Mammary microvascular endothelial cell (primary cell): ENCODE measurements around the gene NAPSA. TPM values are rescaled to one million over a fixed set of nuclear protein-coding genes. Genes with fewer than 3 reads are reported as not detected.

Source experiments
- total RNA-seq: library from RNA; depleted of rRNA; stranded (reverse); fragments of >200 nt; gene quantifications from 2 replicates; pipeline ENCODE4 v1.2.3, GENCODE V29; 2015

NAPSA gene
- total RNA-seq: 0.10 and 0.73 TPM in 2 replicates

DNA sequence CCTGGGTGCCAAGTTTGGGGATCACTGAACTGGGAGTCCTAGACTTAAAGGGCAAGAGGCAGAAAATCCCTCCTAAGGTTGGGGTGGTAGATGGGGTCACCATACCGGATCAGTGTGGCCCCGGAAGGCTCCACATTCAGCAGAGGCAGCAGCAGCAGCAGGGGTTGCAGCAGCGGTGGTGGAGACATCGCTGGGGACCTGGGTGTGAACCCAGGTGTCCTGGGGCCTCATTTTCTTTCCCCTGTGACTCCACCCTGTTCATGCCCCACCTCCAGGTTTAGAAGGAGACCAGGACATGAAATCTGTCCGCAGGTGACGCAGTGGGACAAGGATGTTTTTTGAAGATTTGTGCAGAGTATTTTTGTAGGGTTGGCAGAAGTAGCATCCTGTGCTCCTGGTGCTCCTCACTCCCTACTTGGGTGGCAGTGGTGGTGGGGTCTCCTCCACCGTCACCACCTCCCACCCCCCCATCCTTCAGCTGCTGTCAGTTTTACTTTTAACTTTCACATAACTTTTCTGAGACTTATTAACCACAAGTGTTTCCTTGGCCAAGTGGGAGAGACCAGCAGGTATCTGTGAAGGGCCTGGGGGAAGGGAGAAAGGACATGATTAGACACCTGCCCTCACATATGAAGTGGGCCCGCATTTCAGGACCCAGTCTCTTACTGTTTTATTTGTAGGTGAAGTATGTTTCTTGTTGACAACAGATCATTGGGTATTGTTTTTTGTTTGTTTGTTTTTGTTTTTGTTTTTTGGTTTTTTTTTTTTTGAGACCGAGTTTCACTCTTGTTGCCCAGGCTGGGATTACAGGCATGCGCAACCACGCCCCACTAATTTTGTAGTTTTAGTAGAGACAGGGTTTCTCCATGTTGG lies at the start of gene NAPSA:
Gene NAPSA (minus strand): TSS at position 206 of the 873 bp plus-strand sequence. CDS start 18 bp downstream, at position 188.

DNA sequence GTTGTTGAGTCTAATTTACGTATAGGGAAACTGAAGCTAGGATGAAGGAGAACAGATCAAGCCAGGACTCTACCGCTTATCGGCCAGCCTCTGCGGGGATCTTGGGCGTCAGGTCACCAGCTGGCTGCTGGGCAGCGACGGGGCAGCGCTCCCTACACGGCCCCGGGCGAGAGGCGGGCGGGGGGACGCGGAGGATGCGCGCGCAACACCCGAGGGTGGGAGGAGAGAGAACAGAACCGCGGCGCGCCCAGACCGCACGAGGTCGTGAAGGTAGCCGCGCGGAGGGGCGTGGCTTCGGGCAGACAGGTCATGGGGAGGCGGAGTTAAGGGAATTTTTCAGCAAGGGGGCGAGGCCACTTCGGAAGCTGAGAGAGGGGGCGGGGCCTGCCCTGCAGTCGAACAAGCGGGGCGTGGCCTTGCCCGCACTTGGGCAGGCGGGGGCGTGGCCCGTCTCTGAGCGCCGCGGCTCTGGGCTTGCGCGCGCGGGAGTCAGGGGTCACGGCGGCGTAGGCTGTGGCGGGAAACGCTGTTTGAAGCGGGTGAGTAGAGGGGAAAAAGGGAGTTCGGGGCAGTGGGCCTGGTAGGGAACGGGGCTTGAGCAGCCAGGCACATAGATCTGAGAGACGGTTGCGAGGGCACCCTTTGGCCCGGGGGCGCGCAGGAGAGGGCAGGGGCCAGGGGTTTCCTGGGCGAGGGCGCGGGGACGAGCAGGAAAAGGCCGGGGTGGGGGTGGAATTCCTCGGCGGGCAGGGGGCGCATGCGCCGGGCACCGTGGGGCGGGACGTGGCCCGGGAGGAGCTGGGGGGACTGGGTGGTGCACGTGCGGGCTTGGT lies 18.6 kb upstream of the NAPSA start, which contains the start of gene POLD1:
Gene POLD1 (plus strand): TSS at position 496 of the 833 bp plus-strand sequence. CDS start 14,505 bp downstream, outside the sequence.

DNA sequence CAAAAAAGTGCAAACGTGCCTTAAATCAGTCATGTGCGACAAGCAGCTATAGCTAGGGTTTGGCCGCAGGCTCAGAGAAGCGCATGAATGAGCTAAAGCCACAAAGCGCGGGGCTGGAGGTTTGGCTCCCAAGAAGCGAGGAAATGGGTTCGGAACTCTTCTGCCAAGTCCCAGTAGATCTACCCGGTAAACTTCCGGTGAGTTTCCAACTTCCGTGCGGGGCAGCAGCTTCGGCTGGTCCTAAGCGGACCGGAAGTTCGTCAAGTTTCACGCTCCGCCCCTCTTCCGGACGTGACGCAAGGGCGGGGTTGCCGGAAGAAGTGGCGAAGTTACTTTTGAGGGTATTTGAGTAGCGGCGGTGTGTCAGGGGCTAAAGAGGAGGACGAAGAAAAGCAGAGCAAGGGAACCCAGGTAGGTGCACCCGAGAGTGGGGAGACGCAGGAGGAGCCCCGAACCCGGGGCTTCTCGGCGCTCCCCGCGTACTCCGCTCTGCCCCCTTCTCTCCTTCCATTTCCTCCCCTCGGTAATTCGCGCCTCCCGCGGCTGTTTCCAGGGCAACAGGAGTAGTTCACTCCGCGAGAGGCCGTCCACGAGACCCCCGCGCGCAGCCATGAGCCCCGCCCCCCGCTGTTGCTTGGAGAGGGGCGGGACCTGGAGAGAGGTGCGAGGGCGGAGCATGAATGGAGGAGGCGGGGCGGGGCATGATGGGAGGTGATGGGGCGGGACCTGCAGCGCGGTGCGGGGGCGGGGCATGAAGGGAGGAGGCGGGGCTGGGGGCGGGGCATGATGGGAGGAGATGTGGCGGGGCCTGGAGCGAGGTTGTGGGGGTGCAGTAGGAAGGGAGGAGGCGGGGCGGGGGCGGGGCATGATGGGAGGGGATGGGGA lies 11.0 kb upstream of the NAPSA start, which contains the start of gene NR1H2:
Gene NR1H2 (plus strand): TSS at position 292 of the 885 bp plus-strand sequence. CDS start 1,149 bp downstream, outside the sequence.

DNA sequence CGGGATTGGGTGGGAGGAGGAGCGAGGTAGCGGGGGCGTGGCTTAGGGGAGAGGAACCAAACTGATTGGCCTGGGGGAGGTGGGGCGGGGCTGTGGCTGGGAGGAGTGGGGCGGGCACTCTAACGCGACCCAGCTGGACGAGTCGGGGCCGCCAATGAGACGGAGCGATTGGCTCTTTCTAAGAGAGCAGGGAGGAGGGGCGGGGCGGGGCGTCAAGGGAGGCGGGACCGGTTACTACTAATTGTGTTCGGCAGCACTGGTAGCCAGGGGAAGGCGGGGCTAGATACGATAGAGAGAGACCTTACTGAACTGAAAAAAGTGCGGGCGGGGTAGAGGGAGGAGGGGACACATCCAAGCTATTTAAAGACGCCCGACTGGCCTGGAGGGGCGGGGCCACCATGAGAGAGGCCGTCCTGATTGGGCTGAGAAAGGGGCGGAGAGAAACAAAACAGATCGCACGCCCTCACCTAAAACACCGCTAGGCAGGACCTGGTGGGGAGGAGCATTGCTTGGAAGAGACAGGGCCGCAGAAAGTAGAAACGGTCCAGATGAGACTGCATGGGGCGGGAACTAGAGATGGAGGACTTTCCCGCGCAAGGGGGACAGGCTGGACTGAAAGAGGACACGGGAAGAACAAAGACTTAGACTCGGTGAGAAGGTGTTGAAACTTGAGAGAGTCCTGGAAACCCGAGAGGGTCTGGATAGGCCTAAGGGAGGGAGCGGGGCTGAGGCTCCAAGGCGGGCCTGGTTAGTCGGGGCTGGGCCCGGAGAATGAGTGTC lies 36.1 kb downstream of the NAPSA start, which contains the start of gene KCNC3:
Gene KCNC3 (minus strand): TSS at position 232 of the 780 bp plus-strand sequence. CDS start 295 bp downstream, outside the sequence.

Other genes starting within 250 kb of the NAPSA start
- not detected in 2 replicates for gene IZUMO2, start 202.4 kb downstream of the NAPSA start, total RNA-seq
- gene MYH14, start 162.0 kb downstream of the NAPSA start, total RNA-seq: 0.27 TPM in 1 of 2 replicates, not detected in the other
- under 0.01 TPM in 1 of 2 replicates, not detected in the other for gene KCNC3, start 36.3 kb downstream of the NAPSA start, total RNA-seq
- 78.3 and 91.7 TPM in 2 replicates for gene NR1H2, start 10.8 kb upstream of the NAPSA start, total RNA-seq
- 49.6 and 54.2 TPM in 2 replicates for gene POLD1, start 18.7 kb upstream of the NAPSA start, total RNA-seq
- gene SPIB, start 53.3 kb upstream of the NAPSA start, total RNA-seq: not detected in 2 replicates
- gene MYBPC2, start 67.3 kb upstream of the NAPSA start, total RNA-seq: not detected in 2 replicates
- 77.8 and 90.0 TPM in 2 replicates for gene EMC10, start 110.9 kb upstream of the NAPSA start, total RNA-seq
- not detected in 2 replicates for gene GARIN5A, start 111.2 kb upstream of the NAPSA start, total RNA-seq
- gene JOSD2, start 145.6 kb upstream of the NAPSA start, total RNA-seq: 24.2 and 42.2 TPM in 2 replicates
- gene ASPDH, start 148.3 kb upstream of the NAPSA start, total RNA-seq: not detected in 2 replicates
- 0.05 TPM in 1 of 2 replicates, not detected in the other for gene LRRC4B, start 202.8 kb upstream of the NAPSA start, total RNA-seq